ENCODE measurements around the gene PPP1R3G. TPM values are rescaled to one million over a fixed set of nuclear protein-coding genes. Genes with fewer than 3 reads are reported as not detected.

Gene PPP1R3G
- total and polyA plus RNA-seq, 2 of the 13 experiments (the other 11 are each of a cell fraction or from before 2014, with no cell fraction given): 1.2 to 1.3 TPM

- TF ChIP-seq, protein P1, sequence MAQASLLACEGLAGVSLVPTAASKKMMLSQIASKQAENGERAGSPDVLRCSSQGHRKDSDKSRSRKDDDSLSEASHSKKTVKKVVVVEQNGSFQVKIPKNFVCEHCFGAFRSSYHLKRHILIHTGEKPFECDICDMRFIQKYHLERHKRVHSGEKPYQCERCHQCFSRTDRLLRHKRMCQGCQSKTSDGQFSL (CRISPR knock-in tag; IDR thresholded peaks at IDR 0.05): no peak
- TF ChIP-seq GATAD1 (CRISPR knock-in tag; IDR thresholded peaks at IDR 0.05) (no peak; the same call in 1 of the 2 replicates), TAF15 (IDR thresholded peaks at IDR 0.05; ENCODE audit: low read depth, low read length, poor library complexity, severe bottlenecking) (no peak), BCL6 (CRISPR knock-in tag; IDR thresholded peaks at IDR 0.05) (peak; percentile 41; the same call in 1 of the 2 replicates), NR2F2 (IDR thresholded peaks at IDR 0.05; ENCODE audit: borderline replicate concordance, low read depth) (no peak), FOXK1 (CRISPR knock-in tag; IDR thresholded peaks at IDR 0.05; ENCODE audit: borderline replicate concordance, low read depth) (no peak), FOXM1 (CRISPR knock-in tag; IDR thresholded peaks at IDR 0.05) (no peak), HOXD1 (CRISPR knock-in tag; IDR thresholded peaks at IDR 0.05) (no peak), AHR (CRISPR knock-in tag; IDR thresholded peaks at IDR 0.05) (no peak; the same call in 1 of the 2 replicates), MEIS2 (CRISPR knock-in tag; IDR thresholded peaks at IDR 0.05) (peak; percentile 77; the same call in 1 of the 2 replicates), ZNF496 (CRISPR knock-in tag; IDR thresholded peaks at IDR 0.05; ENCODE audit: insufficient replicate concordance) (no peak), FOXO1 (CRISPR knock-in tag; IDR thresholded peaks at IDR 0.05) (no peak), ZNF549 (CRISPR knock-in tag; IDR thresholded peaks at IDR 0.05) (no peak), NCOA1 (CRISPR knock-in tag; IDR thresholded peaks at IDR 0.05) (no peak), RBM39 (IDR thresholded peaks at IDR 0.05; ENCODE audit: low read depth, low read length, poor library complexity, severe bottlenecking) (no peak), ARID2 (CRISPR knock-in tag; IDR thresholded peaks at IDR 0.05; ENCODE audit: borderline replicate concordance) (no peak), KDM5B (CRISPR knock-in tag; IDR thresholded peaks at IDR 0.05; ENCODE audit: borderline replicate concordance) (peak; percentile 18; the same call in 1 of the 2 replicates), ZSCAN21 (CRISPR knock-in tag; IDR thresholded peaks at IDR 0.05; ENCODE audit: borderline replicate concordance) (peak; percentile 62; the same call in 1 of the 2 replicates), ZNF547 (CRISPR knock-in tag; IDR thresholded peaks at IDR 0.05) (peak; percentile 84; the same call in 1 of the 2 replicates), DRAP1 (CRISPR knock-in tag; IDR thresholded peaks at IDR 0.05) (peak; percentile 86), ZNF768 (CRISPR knock-in tag; IDR thresholded peaks at IDR 0.05) (peak; percentile 66), ZFAT (CRISPR knock-in tag; conservative IDR thresholded peaks at IDR 0.05) (no peak), U2AF1 (optimal IDR thresholded peaks at IDR 0.05; ENCODE audit: low read depth, low read length) (no peak)
- TF ChIP-seq, protein P2, sequence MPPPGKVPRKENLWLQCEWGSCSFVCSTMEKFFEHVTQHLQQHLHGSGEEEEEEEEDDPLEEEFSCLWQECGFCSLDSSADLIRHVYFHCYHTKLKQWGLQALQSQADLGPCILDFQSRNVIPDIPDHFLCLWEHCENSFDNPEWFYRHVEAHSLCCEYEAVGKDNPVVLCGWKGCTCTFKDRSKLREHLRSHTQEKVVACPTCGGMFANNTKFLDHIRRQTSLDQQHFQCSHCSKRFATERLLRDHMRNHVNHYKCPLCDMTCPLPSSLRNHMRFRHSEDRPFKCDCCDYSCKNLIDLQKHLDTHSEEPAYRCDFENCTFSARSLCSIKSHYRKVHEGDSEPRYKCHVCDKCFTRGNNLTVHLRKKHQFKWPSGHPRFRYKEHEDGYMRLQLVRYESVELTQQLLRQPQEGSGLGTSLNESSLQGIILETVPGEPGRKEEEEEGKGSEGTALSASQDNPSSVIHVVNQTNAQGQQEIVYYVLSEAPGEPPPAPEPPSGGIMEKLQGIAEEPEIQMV (CRISPR knock-in tag; IDR thresholded peaks at IDR 0.05; ENCODE audit: low read depth): peak; percentile 70; the same call in 1 of the 2 replicates
- TF ChIP-seq, protein P3, sequence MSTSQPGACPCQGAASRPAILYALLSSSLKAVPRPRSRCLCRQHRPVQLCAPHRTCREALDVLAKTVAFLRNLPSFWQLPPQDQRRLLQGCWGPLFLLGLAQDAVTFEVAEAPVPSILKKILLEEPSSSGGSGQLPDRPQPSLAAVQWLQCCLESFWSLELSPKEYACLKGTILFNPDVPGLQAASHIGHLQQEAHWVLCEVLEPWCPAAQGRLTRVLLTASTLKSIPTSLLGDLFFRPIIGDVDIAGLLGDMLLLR (CRISPR knock-in tag; IDR thresholded peaks at IDR 0.05): no peak
- TF ChIP-seq, protein P4, sequence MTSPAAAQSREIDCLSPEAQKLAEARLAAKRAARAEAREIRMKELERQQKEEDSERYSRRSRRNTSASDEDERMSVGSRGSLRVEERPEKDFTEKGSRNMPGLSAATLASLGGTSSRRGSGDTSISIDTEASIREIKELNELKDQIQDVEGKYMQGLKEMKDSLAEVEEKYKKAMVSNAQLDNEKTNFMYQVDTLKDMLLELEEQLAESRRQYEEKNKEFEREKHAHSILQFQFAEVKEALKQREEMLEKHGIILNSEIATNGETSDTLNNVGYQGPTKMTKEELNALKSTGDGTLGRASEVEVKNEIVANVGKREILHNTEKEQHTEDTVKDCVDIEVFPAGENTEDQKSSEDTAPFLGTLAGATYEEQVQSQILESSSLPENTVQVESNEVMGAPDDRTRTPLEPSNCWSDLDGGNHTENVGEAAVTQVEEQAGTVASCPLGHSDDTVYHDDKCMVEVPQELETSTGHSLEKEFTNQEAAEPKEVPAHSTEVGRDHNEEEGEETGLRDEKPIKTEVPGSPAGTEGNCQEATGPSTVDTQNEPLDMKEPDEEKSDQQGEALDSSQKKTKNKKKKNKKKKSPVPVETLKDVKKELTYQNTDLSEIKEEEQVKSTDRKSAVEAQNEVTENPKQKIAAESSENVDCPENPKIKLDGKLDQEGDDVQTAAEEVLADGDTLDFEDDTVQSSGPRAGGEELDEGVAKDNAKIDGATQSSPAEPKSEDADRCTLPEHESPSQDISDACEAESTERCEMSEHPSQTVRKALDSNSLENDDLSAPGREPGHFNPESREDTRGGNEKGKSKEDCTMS (CRISPR knock-in tag; conservative IDR thresholded peaks at IDR 0.05): no peak
Observed at GRCh38 chr6:5082487-5083306, 2.4 kb upstream of the PPP1R3G start (continued).
